Measurements from ENCODE around the gene SLC4A5.

GRCh38 chr2:74269667-74270066 is 73.5 kb downstream of the SLC4A5 start:
- TF ChIP-seq CTCF (IDR thresholded peaks at IDR 0.05 in 8 of 11, conservative IDR thresholded peaks at IDR 0.05 in 3 of 11) (no peak), POLR2A (IDR thresholded peaks at IDR 0.05) (no peak), POLR2AphosphoS5 (IDR thresholded peaks at IDR 0.05) (no peak)
